GM12874 (cell line): Measurements from ENCODE around the gene NPHP4.
A peak's percentile ranks its signal among the peaks of the same experiment; 100 is the strongest.

Experiments used
- CTCF ChIP-seq: IDR thresholded peaks from 2 replicates; pipeline ENCODE4 v1.5.1; 2011; ENCODE audit warnings: low read depth, mild to moderate bottlenecking, control low read depth, low read length, moderate library complexity; ENCODE audit not compliant: insufficient read depth

Gene NPHP4

GRCh38 chr1:5950994-5951785 lies 41.0 kb downstream of the NPHP4 start:
- no peak for TF ChIP-seq CTCF

DNA sequence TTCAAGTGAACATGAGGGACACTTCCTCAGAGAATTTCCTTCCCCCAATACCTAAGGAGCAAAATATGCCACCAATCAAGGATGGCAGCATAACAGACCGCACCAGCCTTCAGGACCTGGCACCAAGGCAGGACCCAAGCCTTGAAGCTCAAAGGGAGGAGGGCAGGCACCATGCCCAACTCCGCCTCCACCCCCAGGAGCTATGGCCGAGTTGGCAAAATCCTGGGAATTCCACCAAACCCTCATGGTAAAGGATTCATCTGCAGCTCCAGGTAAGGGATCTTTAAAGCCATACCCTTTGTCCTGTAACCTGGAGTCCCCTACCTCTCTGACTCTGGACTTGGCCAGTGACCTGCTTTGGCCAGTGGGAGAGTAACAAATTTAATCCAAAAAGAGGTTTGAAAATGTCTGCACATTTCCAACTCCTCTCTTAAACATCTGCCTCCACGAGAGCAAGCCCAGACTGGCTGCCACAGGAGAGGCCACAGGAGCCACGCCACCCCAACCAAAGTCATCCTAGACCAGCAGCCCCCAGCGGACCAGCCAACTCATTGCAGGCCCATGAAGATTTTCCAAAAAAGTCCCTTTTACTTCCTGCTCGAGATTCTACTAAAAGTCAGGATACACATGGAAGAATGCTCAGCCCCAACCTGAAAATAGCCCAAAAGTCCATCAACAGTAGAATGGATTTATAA lies 41.9 kb downstream of the NPHP4 start:
- no peak for TF ChIP-seq CTCF

DNA sequence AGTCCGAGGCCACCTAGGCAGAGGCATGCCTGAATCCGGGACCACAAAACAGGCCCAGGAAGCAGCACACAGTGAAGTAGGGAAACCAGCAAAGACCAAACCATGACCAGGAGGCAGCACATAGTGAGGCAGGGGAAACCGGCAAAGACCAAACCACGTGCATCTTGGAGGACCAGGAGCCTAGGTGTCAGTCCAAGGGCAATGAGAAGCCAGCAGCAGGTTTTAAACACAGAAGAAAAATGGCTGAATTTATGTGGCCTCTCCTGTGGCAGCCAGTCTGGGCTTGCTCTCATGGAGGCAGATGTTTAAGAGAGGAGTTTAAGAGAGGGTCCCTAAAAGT lies 42.5 kb downstream of the NPHP4 start:
- no peak for TF ChIP-seq CTCF

- peak; percentile 24; the same call in 1 of the 2 replicates for TF ChIP-seq CTCF
Measured at GRCh38 chr1:5949085-5949760, 43.0 kb downstream of the NPHP4 start.

DNA sequence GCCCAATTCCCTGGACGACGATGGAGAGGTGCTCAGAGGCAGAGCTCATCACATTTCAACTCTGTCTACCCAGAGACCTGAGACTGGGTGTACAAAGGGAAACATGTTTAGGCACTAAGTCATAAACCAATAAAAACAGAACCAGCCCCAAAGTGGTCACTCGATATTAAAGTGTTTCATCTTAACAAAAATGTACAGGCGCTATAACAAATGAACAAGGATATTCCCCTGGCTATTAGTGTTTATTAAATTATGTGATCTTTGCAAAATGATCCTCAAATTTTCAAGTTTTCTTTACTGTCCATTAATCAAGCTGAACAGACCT lies 43.6 kb downstream of the NPHP4 start:
- TF ChIP-seq CTCF, result no peak

DNA sequence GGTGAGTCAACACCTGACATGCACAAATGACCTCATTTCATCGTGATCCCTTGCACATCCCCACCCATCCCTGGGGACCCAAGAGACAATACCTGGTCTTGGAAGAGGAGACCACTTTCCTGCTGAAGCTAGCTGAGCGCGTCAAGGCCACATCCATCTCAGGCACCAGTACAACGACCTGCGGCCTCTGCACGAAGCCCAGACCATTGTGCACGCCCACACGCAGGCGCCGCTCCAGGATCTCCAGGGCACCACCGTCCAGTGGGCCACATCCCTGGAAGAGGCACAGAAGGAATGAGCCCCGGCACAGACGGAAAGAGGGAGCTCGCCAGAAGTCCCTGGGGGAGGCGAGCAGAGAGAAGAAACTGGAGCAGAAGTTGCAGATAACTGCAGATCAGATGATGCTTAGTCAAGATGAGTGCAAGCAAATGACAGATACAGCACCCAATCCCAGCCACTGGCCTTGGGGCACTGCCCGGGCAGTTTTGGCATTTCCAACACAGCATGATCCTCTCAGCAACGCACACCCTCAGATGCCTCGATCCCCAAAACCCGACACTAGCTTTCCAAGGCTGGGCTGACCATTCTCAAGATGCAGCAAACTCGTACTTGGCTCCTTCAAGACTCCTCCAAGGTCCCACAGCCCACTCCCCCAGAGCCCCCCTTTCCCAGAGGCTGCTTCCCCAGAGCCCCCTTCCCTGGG lies 44.1 kb downstream of the NPHP4 start:
- TF ChIP-seq CTCF, result no peak
